ENCODE measurements around the gene ERMP1.

The ERMP1 gene

GRCh38 chr9:5756633-5757032 is 76.3 kb downstream of the ERMP1 start:
- DNase-seq: no peak
- in situ Hi-C loops (cut with HindIII; ENCODE audit: low pct_ligation_motif_present, low pct_unique_long_range_greater_than_20kb, low sequenced_read_pairs): no loop called here

- no peak for DNase-seq
- in situ Hi-C loops (cut with HindIII; ENCODE audit: low pct_ligation_motif_present, low pct_unique_long_range_greater_than_20kb, low sequenced_read_pairs): no loop called here
Measured at GRCh38 chr9:5750569-5750968, 82.3 kb downstream of the ERMP1 start.

- DNase-seq: no peak
- in situ Hi-C loops (cut with HindIII; ENCODE audit: low pct_ligation_motif_present, low pct_unique_long_range_greater_than_20kb, low sequenced_read_pairs): no loop called here
Measured at GRCh38 chr9:5749306-5749705, 83.6 kb downstream of the ERMP1 start.

- in situ Hi-C loops (cut with HindIII; ENCODE audit: low pct_ligation_motif_present, low pct_unique_long_range_greater_than_20kb, low sequenced_read_pairs): no loop called here
- DNase-seq: no peak
Measured at GRCh38 chr9:5748438-5748837, 84.5 kb downstream of the ERMP1 start.

GRCh38 chr9:5743109-5743508 is 89.8 kb downstream of the ERMP1 start:
- DNase-seq: no peak
- in situ Hi-C loops (cut with HindIII; ENCODE audit: low pct_ligation_motif_present, low pct_unique_long_range_greater_than_20kb, low sequenced_read_pairs): no loop called here

GRCh38 chr9:5736563-5737346 is 96.2 kb downstream of the ERMP1 start:
- DNase-seq: no peak
- in situ Hi-C loops (cut with HindIII; ENCODE audit: low pct_ligation_motif_present, low pct_unique_long_range_greater_than_20kb, low sequenced_read_pairs): no loop called here

DNA sequence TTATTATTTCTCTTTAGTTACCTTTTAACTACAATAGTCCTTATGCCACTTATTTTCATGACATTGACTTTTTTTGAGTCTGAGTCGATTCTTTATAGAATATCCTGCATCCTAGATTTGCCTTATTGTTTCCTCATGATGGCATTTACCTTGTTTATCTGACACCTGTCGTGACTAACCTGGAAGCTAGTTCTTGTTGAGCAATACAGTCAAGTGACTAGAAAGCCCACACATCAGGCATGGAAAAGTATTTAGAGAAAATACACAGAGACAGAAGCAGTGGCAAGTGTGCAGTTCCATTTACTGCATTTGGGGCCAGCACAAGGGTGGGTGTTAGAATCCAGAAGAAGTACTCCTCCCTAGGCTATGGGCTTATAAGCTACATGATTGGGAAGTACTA is 97.8 kb downstream of the ERMP1 start:
- DNase-seq: no peak
- in situ Hi-C loops (cut with HindIII; ENCODE audit: low pct_ligation_motif_present, low pct_unique_long_range_greater_than_20kb, low sequenced_read_pairs): no loop called here

All from ACHN (cell line).